ENCODE data around the gene HOXC5.
A peak's percentile ranks its signal among the peaks of the same experiment; 100 is the strongest.

HOXC5 gene

DNA sequence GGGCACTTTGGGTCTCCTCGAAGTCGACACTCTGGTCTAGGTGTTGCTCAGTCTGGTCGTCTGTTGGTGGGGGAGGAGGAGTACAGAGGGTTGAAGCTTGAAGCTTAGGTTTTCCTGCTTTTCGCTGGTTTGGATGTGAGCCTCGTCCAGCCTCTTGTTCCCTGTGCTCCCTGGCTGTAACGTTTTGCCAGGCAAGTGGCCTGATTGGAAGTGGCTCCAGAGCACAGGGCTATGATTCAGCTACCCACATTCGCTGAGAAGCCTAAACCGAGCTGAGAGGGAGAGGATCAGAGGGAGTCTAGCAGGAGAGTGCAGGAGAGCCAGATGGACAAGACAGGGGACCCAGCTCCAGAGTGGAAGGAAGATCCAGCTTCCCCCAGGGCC is 41.8 kb upstream of the HOXC5 start:
- H3K27ac Mint-ChIP-seq = no peak overlapping the region
- DNase-seq = no peak
- H3K4me1 Mint-ChIP-seq = peaks cover 35% of the 10 kb centered on the region
- H3K36me3 Mint-ChIP-seq = peaks cover 2% of the 10 kb centered on the region
- no peaks in the 10 kb centered on the region for H3K9me3 Mint-ChIP-seq
- CTCF ChIA-PET = interaction anchor here (1.0 to 1.9 kb wide), 6 partner anchors 15 to 224 kb away, joined by 3 to 7 read pairs (median 4); partner anchors contain the start of gene HOXC5
- H3K27me3 Mint-ChIP-seq = peaks cover 100% of the 10 kb centered on the region
- no peak overlapping the region for H3K4me3 Mint-ChIP-seq

GRCh38 chr12:53992377-53992889 is 40.4 kb upstream of the HOXC5 start:
- peaks cover 34% of the 10 kb centered on the region for H3K4me1 Mint-ChIP-seq
- CTCF ChIA-PET = interaction anchor here (0.5 to 1.7 kb wide), 7 partner anchors 12 to 222 kb away, joined by 3 to 4 read pairs (median 3); no protein-coding TSS in a partner anchor

GRCh38 chr12:53993162-53994008 is 39.5 kb upstream of the HOXC5 start:
- CTCF ChIA-PET = interaction anchor here (0.5 to 1.0 kb wide), 3 partner anchors 11 to 214 kb away, joined by 3 to 4 read pairs (median 3); no protein-coding TSS in a partner anchor
- Mint-ChIP-seq H3K4me1 (peaks cover 34% of the 10 kb centered on the region), H3K27me3 (peaks cover 100% of the 10 kb centered on the region), H3K27ac (peak overlapping the region; percentile 68), H3K9me3 (no peaks in the 10 kb centered on the region), H3K36me3 (peaks cover 2% of the 10 kb centered on the region), H3K4me3 (no peak overlapping the region)
- DNase-seq = no peak

More at GRCh38 chr12:53992377-53992889, 40.4 kb upstream of the HOXC5 start:
- no peak for DNase-seq
- H3K9me3 Mint-ChIP-seq = no peaks in the 10 kb centered on the region
- no peak overlapping the region for H3K4me3 Mint-ChIP-seq
- H3K27ac Mint-ChIP-seq = no peak overlapping the region
- peaks cover 2% of the 10 kb centered on the region for H3K36me3 Mint-ChIP-seq
- peaks cover 100% of the 10 kb centered on the region for H3K27me3 Mint-ChIP-seq

- Mint-ChIP-seq H3K27me3 (peaks cover 100% of the 10 kb centered on the region), H3K36me3 (peaks cover 2% of the 10 kb centered on the region), H3K9me3 (no peaks in the 10 kb centered on the region), H3K4me1 (peaks cover 31% of the 10 kb centered on the region), H3K4me3 (peak overlapping the region; percentile 56), H3K27ac (peak overlapping the region; percentile 68)
- CTCF ChIA-PET = no interaction called here
- no peak for DNase-seq
Measured at GRCh38 chr12:53994009-53994263, 38.9 kb upstream of the HOXC5 start.

GRCh38 chr12:53994264-53995001 is 38.4 kb upstream of the HOXC5 start:
- Mint-ChIP-seq H3K4me1 (peaks cover 26% of the 10 kb centered on the region), H3K27me3 (peaks cover 100% of the 10 kb centered on the region), H3K9me3 (no peaks in the 10 kb centered on the region), H3K4me3 (peak overlapping the region; percentile 56), H3K36me3 (peaks cover 2% of the 10 kb centered on the region), H3K27ac (peak overlapping the region; percentile 68)
- CTCF ChIA-PET = no interaction called here
- DNase-seq = no peak

- H3K4me1 Mint-ChIP-seq = peaks cover 22% of the 10 kb centered on the region
- peaks cover 2% of the 10 kb centered on the region for H3K36me3 Mint-ChIP-seq
- CTCF ChIA-PET = interaction anchor here (1.1 kb wide), 1 partner anchor 10 kb away, joined by 4 read pairs; no protein-coding TSS in a partner anchor
- H3K9me3 Mint-ChIP-seq = no peaks in the 10 kb centered on the region
- H3K4me3 Mint-ChIP-seq = peak overlapping the region; percentile 22
- DNase-seq = peak; percentile 44
- H3K27ac Mint-ChIP-seq = peak overlapping the region; percentile 45
- H3K27me3 Mint-ChIP-seq = peaks cover 100% of the 10 kb centered on the region
Measured at GRCh38 chr12:53995002-53995377, 37.9 kb upstream of the HOXC5 start.

DNA sequence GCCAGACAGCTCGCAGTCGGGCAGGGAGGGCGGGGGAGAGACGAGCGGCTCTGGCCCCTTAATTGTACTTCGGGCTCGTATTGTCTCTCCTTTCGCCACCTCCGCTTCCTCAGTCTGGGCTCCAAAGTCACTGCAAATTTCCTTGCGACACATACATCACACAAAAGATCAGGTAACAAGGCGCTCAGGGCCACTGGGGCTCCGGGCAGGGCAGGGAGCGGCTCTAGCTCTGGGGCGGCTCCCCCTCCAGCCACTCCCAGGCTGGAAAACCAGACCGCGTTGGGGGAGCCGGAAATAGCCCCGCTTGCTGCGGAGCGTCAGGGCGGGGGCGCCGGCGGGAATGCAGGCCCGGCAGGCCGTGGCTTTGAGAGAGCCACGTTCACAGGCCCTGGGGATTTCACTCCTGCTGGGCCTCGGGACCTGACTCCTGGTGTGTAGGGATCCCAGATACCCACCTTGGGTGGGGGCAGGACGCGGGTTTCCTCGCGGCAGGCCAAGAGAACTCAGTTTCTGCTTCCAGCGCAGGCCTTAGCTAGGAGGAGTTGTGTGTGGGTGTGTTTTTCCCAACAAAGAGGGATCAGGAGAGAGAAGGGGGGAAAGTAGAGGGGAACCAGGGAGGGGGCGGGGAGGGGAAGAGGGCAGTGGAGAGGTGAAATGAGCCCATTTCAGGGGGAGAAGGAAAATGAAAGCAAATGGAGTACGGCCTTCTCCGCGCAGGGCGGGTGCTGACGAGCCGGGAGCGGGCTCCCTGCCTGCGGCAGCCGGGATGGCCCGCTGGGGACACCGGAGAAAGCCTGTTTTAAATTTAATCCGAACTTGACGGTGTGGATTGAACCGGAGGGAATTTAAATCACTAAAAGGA is 37.2 kb upstream of the HOXC5 start:
- Mint-ChIP-seq H3K9me3 (no peaks in the 10 kb centered on the region), H3K27me3 (peaks cover 100% of the 10 kb centered on the region), H3K4me3 (peak overlapping the region; percentile 48), H3K36me3 (peaks cover 2% of the 10 kb centered on the region), H3K4me1 (peaks cover 22% of the 10 kb centered on the region), H3K27ac (no peak overlapping the region)
- peak; percentile 44 for DNase-seq
- CTCF ChIA-PET = interaction anchor here (1.1 kb wide), 1 partner anchor 9 kb away, joined by 4 read pairs; no protein-coding TSS in a partner anchor

DNA sequence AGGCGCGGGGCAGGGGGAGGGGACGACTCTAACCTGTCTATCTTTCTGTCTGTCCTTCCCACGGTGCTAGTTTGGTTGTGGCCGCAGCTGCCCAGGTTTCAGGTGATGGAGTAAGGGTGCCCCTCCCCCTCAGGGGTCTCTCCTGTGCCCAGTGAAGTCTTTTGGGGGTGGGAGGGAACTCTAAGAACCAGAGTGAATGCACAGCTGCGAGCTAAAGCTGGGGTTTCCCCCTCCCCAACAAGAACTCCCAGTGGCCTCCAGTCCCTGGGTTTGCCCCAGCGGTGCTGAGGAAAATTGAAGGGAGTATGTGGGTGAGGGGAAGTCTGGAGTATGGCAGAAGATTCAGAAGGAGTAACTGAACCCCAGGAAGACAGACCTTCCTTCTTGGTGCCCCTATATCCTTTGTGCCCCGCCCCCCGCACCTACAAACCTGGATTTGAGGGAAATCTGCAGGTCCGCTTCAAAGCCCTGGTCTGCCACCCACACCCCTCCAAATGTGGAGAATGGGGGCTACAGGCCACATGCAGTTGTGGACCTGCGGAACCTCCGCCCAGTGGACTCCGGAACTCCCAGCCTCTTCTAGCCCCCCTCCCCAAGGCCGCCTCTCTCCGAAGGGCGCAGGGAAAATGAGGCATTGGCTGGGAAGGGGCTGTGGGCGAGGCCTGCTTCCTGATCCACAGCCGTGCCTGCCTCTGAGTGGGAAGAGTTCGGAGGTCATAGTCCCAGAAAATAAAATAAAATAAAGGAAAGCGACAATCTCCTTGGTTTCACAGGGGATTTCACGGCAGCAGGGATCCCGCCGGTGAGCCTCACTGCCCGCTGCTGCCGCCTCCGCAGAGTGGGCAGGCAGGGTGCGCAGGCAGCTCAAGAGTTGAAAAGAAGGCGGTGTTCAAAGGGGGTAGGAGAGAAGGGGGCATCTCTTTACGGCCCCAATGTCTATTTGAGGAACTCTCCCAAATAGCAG is 36.3 kb upstream of the HOXC5 start:
- H3K4me3 Mint-ChIP-seq = peak overlapping the region; percentile 48
- H3K27me3 Mint-ChIP-seq = peaks cover 100% of the 10 kb centered on the region
- peaks cover 22% of the 10 kb centered on the region for H3K4me1 Mint-ChIP-seq
- peaks cover 2% of the 10 kb centered on the region for H3K36me3 Mint-ChIP-seq
- no peak for DNase-seq
- CTCF ChIA-PET = interaction anchor here (1.0 to 1.8 kb wide), 3 partner anchors 8 to 36 kb away, joined by 3 to 6 read pairs (median 4); partner anchors contain the start of gene HOXC5
- H3K27ac Mint-ChIP-seq = no peak overlapping the region
- no peaks in the 10 kb centered on the region for H3K9me3 Mint-ChIP-seq

DNA sequence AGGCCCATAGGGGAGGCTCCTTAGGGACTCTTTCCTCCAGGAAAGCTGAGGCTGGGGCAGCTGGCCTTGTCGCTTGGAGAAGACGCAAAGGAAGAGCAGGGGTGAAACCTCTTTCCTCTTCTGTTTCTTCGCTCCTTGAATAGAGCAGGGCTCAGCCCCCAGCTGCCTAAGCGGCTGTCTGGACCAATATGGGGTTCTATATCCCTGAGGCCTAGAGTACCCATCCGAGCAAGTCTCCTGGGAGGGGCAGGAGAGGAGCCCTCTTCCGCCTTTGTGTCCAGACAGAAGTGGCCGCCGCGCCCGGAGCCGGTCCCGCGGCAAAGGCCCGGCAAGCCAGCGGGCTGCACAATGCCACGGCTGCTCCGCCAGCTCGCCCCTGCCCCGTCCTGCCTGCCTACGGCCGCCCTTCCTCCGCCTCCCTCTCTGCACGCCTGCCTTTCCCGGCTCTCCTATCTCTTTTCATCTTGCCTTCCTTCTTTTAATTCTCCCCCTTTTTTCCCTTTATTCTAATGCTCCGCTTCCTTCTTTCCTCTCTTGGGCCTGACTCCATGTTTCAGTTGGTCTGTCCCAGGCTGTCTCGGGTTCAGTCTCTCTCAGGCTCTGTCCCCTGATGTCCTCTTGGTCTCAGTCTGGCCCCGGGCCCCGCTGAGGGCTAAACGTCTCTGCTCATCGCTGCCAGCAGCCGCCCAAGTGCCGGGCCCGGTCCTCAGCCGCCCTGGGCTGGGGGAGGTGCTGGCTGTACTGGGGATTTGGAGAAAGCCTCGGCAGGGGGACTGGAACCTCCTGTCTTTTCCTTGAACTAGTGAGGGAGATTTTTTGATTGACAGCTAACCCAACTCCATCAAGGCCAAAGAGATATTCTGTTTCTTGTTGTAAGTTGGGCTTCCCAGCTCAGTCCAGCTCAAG is 35.4 kb upstream of the HOXC5 start:
- Mint-ChIP-seq H3K4me3 (no peak overlapping the region), H3K4me1 (peaks cover 23% of the 10 kb centered on the region), H3K27ac (no peak overlapping the region), H3K36me3 (peaks cover 2% of the 10 kb centered on the region), H3K27me3 (peaks cover 100% of the 10 kb centered on the region), H3K9me3 (no peaks in the 10 kb centered on the region)
- DNase-seq = no peak
- CTCF ChIA-PET = interaction anchor here (1.0 to 1.8 kb wide), 3 partner anchors 9 to 217 kb away, joined by 3 to 6 read pairs (median 3); partner anchors contain the start of gene HOXC5

DNA sequence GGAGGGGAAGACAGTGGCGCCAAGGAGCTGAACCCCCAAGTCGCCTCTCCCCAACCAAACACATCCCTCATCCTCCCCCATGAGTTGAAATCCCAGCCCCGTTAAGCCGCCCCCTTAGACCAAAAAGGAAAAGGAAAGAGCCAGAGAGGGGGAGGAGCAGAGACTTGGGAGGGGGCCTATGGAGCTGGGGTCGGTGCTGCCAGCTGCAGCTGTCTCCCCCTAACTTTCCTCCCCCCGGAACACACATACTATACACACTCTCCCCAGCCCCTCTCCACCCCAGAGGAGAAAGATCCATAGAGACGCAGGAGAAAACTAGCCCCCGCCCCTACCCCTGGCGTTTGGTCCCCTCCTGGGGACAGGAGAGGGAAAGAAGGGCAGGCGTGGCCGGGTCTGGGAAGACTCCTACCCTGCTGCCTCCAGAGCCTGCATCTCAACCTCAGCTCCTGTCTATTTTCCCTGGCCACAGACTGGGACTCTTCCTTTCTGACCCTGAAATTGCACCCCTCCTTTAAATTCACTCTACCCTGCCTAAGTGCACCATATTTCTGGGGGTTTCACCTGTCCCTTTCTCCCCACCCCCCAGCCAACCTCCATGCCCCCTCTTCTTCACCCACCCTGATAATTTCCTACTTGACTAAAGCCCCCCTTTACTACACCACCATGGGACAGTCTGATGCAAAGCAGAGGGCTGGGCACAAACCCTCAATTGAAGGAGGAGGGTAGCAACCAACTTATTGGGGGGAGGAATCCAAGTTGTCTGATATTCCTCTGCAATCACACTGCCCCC is 34.5 kb upstream of the HOXC5 start:
- CTCF ChIA-PET = interaction anchor here (1.0 to 1.8 kb wide), 2 partner anchors 34 to 217 kb away, joined by 3 to 6 read pairs; partner anchors contain the start of gene HOXC5
- H3K4me1 Mint-ChIP-seq = peaks cover 24% of the 10 kb centered on the region
- H3K36me3 Mint-ChIP-seq = peaks cover 2% of the 10 kb centered on the region
- H3K27me3 Mint-ChIP-seq = peaks cover 100% of the 10 kb centered on the region
- H3K4me3 Mint-ChIP-seq = no peak overlapping the region
- no peaks in the 10 kb centered on the region for H3K9me3 Mint-ChIP-seq
- no peak for DNase-seq
- no peak overlapping the region for H3K27ac Mint-ChIP-seq

DNA sequence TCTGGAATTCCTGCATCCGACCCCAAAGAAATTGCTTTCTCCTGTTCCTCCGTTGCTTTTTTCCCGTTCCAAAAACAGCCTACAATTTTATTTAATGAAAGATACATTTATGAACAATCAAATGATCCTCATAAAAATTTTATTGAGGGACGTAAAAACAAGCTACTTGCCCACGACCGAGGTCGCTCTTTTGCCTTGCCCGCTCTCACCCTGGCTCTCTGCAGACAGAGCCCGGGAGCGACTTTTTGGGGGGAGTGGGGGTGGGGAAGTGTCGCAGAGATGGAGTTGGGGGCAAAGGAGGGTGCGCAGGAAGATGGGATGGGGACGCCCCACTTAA is 34.0 kb upstream of the HOXC5 start:
- H3K36me3 Mint-ChIP-seq = peaks cover 1% of the 10 kb centered on the region
- peaks cover 100% of the 10 kb centered on the region for H3K27me3 Mint-ChIP-seq
- no peak for DNase-seq
- H3K4me3 Mint-ChIP-seq = no peak overlapping the region
- CTCF ChIA-PET = no interaction called here
- H3K27ac Mint-ChIP-seq = no peak overlapping the region
- no peaks in the 10 kb centered on the region for H3K9me3 Mint-ChIP-seq
- H3K4me1 Mint-ChIP-seq = peaks cover 24% of the 10 kb centered on the region
